Measurements from ENCODE around the gene SPATS1.

Gene SPATS1

DNA sequence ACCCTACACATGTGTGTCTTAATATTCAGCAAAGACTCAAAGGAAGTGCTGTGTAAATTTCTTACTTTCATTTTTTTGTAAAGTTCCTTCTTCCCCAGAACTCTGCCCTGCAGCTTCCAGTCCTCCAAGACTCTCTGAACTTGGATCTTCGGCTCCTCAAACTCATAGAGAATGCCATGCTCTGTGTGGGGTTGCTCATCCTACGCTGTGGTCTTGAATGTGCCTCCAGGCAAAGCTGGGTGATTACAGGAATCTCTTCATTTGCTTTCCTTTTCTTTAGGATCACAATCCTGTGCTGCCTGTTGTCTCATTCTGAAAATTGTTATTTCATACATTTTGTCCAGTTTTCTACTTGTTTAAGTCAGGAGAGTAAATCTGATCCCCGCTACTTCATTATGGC is 30.6 kb downstream of the SPATS1 start:
- Histone ChIP-seq H3K4me3 (ENCODE audit: low read depth, low read length, poor library complexity, severe bottlenecking) (no peak overlapping the region), H3K9ac (ENCODE audit: low read length) (no peak overlapping the region), H3K9me3 (ENCODE audit: low read length) (no peaks in the 10 kb centered on the region), H3K27me3 (ENCODE audit: insufficient read depth, low read length) (no peaks in the 10 kb centered on the region), H3K9me2 (ENCODE audit: low read depth, low read length) (no peaks in the 10 kb centered on the region), H3K27ac (ENCODE audit: low read depth, low read length, poor library complexity, severe bottlenecking) (no peak overlapping the region), H3K36me3 (ENCODE audit: insufficient read depth, low read length) (no peaks in the 10 kb centered on the region), H3K79me2 (ENCODE audit: insufficient read depth, low read length) (no peaks in the 10 kb centered on the region), H2AFZ (ENCODE audit: low read length) (no peak overlapping the region), H3K4me2 (ENCODE audit: low read length) (no peak overlapping the region), H4K20me1 (ENCODE audit: insufficient read depth, low read length) (no peaks in the 10 kb centered on the region), H3K4me1 (ENCODE audit: insufficient read depth, low read length, severe bottlenecking) (no peaks in the 10 kb centered on the region), H3F3A (ENCODE audit: insufficient read depth, low read length) (no peaks in the 10 kb centered on the region)
- TF ChIP-seq EZH2 (IDR thresholded peaks at IDR 0.05; ENCODE audit: borderline replicate concordance, low read length): no peak
- TF ChIP-seq, protein P1, sequence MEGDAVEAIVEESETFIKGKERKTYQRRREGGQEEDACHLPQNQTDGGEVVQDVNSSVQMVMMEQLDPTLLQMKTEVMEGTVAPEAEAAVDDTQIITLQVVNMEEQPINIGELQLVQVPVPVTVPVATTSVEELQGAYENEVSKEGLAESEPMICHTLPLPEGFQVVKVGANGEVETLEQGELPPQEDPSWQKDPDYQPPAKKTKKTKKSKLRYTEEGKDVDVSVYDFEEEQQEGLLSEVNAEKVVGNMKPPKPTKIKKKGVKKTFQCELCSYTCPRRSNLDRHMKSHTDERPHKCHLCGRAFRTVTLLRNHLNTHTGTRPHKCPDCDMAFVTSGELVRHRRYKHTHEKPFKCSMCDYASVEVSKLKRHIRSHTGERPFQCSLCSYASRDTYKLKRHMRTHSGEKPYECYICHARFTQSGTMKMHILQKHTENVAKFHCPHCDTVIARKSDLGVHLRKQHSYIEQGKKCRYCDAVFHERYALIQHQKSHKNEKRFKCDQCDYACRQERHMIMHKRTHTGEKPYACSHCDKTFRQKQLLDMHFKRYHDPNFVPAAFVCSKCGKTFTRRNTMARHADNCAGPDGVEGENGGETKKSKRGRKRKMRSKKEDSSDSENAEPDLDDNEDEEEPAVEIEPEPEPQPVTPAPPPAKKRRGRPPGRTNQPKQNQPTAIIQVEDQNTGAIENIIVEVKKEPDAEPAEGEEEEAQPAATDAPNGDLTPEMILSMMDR (IDR thresholded peaks at IDR 0.05; ENCODE audit: low read length): no peak

DNA sequence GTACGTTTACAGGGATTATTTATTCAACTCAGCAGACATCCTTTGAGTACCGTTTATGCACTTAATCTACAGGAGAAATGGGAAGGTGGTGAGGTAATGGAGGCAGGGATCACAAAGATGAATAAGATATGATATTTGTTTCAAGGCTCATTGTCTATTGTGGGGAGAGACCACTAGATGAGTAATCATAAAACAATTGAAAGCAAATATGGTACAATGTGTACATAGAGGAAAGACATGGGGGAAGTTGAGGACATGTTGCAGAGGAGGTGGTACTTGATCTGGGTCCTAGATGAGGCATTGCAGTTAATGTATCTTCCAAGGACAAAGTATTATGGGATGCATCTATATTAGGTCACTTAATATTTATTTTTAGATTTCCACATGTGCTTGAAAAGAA is 31.3 kb downstream of the SPATS1 start:
- H3K4me3 ChIP-seq (ENCODE audit: low read depth, low read length, poor library complexity, severe bottlenecking): no peak overlapping the region
- no peaks in the 10 kb centered on the region for H3K9me2 ChIP-seq (ENCODE audit: low read depth, low read length)
- no peak overlapping the region for H3K27ac ChIP-seq (ENCODE audit: low read depth, low read length, poor library complexity, severe bottlenecking)
- H3K27me3 ChIP-seq (ENCODE audit: insufficient read depth, low read length): no peaks in the 10 kb centered on the region
- no peaks in the 10 kb centered on the region for H3K79me2 ChIP-seq (ENCODE audit: insufficient read depth, low read length)
- H3F3A ChIP-seq (ENCODE audit: insufficient read depth, low read length): no peaks in the 10 kb centered on the region
- H3K4me1 ChIP-seq (ENCODE audit: insufficient read depth, low read length, severe bottlenecking): no peaks in the 10 kb centered on the region
- H3K9ac ChIP-seq (ENCODE audit: low read length): no peak overlapping the region
- no peaks in the 10 kb centered on the region for H4K20me1 ChIP-seq (ENCODE audit: insufficient read depth, low read length)
- no peaks in the 10 kb centered on the region for H3K36me3 ChIP-seq (ENCODE audit: insufficient read depth, low read length)
- no peak for TF ChIP-seq EZH2 (IDR thresholded peaks at IDR 0.05; ENCODE audit: borderline replicate concordance, low read length)
- TF ChIP-seq, protein P1 (IDR thresholded peaks at IDR 0.05; ENCODE audit: low read length): no peak
- no peak overlapping the region for H2AFZ ChIP-seq (ENCODE audit: low read length)
- H3K4me2 ChIP-seq (ENCODE audit: low read length): no peak overlapping the region
- no peaks in the 10 kb centered on the region for H3K9me3 ChIP-seq (ENCODE audit: low read length)

DNA sequence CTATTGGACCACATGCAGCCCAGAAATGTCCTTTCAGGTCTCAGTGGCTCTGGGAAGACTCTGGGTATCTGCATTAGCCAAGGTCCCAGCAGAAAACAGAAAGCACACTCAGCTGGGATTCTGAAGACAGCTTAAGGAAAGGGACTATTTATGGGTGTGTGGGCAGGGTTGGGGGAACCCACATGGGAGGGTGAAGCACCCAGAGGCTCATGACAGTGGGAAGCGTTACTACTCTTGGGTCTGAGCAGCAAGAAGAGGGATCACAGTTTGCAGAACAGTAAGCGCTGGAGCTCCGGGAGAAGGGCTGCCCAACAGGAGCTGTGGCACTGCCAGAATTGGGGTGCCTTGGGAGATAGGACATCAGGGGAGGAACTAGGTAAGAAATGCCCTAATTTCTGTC is 32.6 kb downstream of the SPATS1 start:
- Histone ChIP-seq H3K4me2 (ENCODE audit: low read length) (no peak overlapping the region), H3K27ac (ENCODE audit: low read depth, low read length, poor library complexity, severe bottlenecking) (no peak overlapping the region)

More for the DNA sequence above, 32.6 kb downstream of the SPATS1 start:
- Histone ChIP-seq H3K79me2 (ENCODE audit: insufficient read depth, low read length) (no peaks in the 10 kb centered on the region), H3K9me3 (ENCODE audit: low read length) (no peaks in the 10 kb centered on the region), H3K9me2 (ENCODE audit: low read depth, low read length) (no peaks in the 10 kb centered on the region), H3F3A (ENCODE audit: insufficient read depth, low read length) (no peaks in the 10 kb centered on the region), H3K36me3 (ENCODE audit: insufficient read depth, low read length) (no peaks in the 10 kb centered on the region), H3K4me1 (ENCODE audit: insufficient read depth, low read length, severe bottlenecking) (no peaks in the 10 kb centered on the region), H3K27me3 (ENCODE audit: insufficient read depth, low read length) (no peaks in the 10 kb centered on the region), H3K9ac (ENCODE audit: low read length) (no peak overlapping the region), H2AFZ (ENCODE audit: low read length) (no peak overlapping the region), H4K20me1 (ENCODE audit: insufficient read depth, low read length) (no peaks in the 10 kb centered on the region), H3K4me3 (ENCODE audit: low read depth, low read length, poor library complexity, severe bottlenecking) (no peak overlapping the region)
- TF ChIP-seq, protein P1 (IDR thresholded peaks at IDR 0.05; ENCODE audit: low read length): no peak
- TF ChIP-seq EZH2 (IDR thresholded peaks at IDR 0.05; ENCODE audit: borderline replicate concordance, low read length): no peak
